ENCODE results near the gene ACSBG1. TPM values are rescaled to one million over a fixed set of nuclear protein-coding genes. Genes with fewer than 3 reads are reported as not detected.

The ACSBG1 gene
- total RNA-seq, 2 experiments from 2014 or later, result not detected

DNA sequence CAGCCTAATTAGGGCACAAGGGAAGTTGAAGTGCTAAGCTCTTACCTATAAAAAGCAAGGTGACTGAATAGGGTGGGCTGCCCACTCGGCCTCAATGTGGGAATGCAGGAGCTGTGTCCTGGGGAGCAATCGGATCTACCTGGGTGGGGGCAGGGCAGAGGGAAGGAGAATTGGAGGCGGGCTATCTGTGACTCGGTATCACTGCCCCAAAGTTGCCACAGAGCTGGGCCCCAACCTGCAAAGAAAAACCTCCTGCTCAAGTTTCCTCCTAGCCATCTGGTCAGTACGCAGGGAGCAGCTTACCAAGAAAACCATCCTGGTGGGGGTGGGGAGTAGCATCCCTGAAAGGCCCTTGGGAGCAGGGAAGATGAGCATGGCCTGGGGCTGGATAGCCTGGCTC, 113.8 kb downstream of the ACSBG1 start:
- ChIA-PET CTCF (interaction anchor here (1.0 to 1.5 kb wide), 2 partner anchors 75 to 119 kb away, joined by 7 read pairs; no protein-coding TSS in a partner anchor), POLR2A (no interaction called here)

Other genes starting within 250 kb of the ACSBG1 start
- 10 to 100 TPM; 43.0 to 45.3 TPM for gene TBC1D2B, start 156.9 kb downstream of the ACSBG1 start, total RNA-seq
- not detected for gene SH2D7, start 142.0 kb downstream of the ACSBG1 start, total RNA-seq
- 1 to 10 TPM; 2.6 to 2.8 TPM for gene CIB2, start 103.1 kb downstream of the ACSBG1 start, total RNA-seq
- gene IDH3A, start 85.2 kb downstream of the ACSBG1 start, total RNA-seq, result 100 to 1,000 TPM; 143 to 144 TPM
- gene DNAJA4, start 30.0 kb upstream of the ACSBG1 start, total RNA-seq, result 10 to 100 TPM; 36.1 to 38.8 TPM
- gene SKIC8, start 65.0 kb upstream of the ACSBG1 start, total RNA-seq, result 10 to 100 TPM; 68.0 to 70.3 TPM
- not detected for gene CRABP1, start 105.8 kb upstream of the ACSBG1 start, total RNA-seq
- gene IREB2, start 203.7 kb upstream of the ACSBG1 start, total RNA-seq, result 10 to 100 TPM; 67.0 to 69.6 TPM

Data from activated CD8-positive, alpha-beta memory T cell treated with anti-CD3 and anti-CD28 coated beads for 36 hours (primary cell).